ENCODE measurements around the gene ABLIM1. TPM values are rescaled to one million over a fixed set of nuclear protein-coding genes. Genes with fewer than 3 reads are reported as not detected.

The ABLIM1 gene
- total RNA-seq, 6 donors from 2014 or later, result 92.2 to 153 (median 131) TPM

DNA sequence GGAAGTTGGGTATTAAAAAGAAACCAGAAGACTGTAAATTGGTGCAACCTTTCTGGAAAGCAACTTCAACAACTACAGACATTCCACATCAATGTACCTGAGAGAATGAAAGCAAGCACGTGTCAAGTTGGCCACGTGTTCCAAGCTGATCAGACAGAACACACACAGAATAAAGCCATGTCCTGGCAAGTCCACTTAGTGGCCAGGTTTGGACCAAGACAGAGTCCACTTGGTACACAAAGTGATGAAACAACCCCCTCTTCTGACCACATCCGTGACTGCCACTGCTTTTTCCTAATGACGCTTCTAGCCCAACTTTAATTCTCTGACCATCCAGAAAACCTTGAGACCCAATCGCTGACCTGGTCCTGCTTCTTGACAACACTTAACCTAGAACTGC lies 109.4 kb downstream of the ABLIM1 start:
- no peak overlapping the region for H3K27ac ChIP-seq
- no peaks in the 10 kb centered on the region for H3K27me3 ChIP-seq
- no peak overlapping the region for H3K4me3 ChIP-seq
- TF ChIP-seq EP300 (IDR thresholded peaks at IDR 0.05), result no peak
- TF ChIP-seq, protein P1, sequence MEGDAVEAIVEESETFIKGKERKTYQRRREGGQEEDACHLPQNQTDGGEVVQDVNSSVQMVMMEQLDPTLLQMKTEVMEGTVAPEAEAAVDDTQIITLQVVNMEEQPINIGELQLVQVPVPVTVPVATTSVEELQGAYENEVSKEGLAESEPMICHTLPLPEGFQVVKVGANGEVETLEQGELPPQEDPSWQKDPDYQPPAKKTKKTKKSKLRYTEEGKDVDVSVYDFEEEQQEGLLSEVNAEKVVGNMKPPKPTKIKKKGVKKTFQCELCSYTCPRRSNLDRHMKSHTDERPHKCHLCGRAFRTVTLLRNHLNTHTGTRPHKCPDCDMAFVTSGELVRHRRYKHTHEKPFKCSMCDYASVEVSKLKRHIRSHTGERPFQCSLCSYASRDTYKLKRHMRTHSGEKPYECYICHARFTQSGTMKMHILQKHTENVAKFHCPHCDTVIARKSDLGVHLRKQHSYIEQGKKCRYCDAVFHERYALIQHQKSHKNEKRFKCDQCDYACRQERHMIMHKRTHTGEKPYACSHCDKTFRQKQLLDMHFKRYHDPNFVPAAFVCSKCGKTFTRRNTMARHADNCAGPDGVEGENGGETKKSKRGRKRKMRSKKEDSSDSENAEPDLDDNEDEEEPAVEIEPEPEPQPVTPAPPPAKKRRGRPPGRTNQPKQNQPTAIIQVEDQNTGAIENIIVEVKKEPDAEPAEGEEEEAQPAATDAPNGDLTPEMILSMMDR (IDR thresholded peaks at IDR 0.05), result peak in 5 of 6 experiments; percentile 12 to 57 (median 39)
- H3K4me1 ChIP-seq, result peaks cover 16 to 31% (median 20%) of the 10 kb centered on the region in 4 donors
- peaks cover 0 to 31% (median 11%) of the 10 kb centered on the region in 4 donors for H3K36me3 ChIP-seq
- ATAC-seq (ENCODE audit: low FRiP score in 2 of 2) (peak in 1 of 2 donors; percentile 72), DNase-seq (peak in 1 of 2 donors; percentile 66)
- no peaks in the 10 kb centered on the region for H3K9me3 ChIP-seq
- 50 to 54% methylated on average over 5 of the region's 5 CpGs for WGBS, 2 donors

DNA sequence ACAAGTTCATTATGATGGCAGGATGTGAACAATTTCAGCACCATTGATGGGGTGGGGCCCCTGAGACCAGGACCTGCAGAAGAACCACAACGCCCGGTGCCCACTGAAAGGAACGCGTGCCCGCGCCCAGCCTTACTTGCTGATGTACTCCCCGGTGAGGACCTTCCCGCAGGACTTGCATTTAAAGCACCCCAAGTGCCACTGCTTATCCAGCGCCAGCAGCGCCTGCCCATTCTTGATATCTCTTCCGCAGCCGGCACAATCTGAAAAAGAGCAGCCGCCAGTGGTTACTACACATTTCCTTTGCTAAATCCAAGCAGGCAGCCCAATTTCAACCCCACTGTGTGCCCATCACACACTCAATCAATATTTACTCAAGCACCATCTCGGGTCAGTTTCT lies 110.6 kb downstream of the ABLIM1 start:
- Histone ChIP-seq H3K36me3 (peaks cover 0 to 31% (median 12%) of the 10 kb centered on the region in 4 donors), H3K27ac (no peak overlapping the region), H3K4me3 (no peak overlapping the region), H3K4me1 (peaks cover 16 to 35% (median 19%) of the 10 kb centered on the region in 4 donors), H3K9me3 (no peaks in the 10 kb centered on the region), H3K27me3 (no peaks in the 10 kb centered on the region)
- DNase-seq, result peak; percentile 26 to 61
- ATAC-seq (ENCODE audit: low FRiP score in 2 of 2), result no peak
- WGBS, 2 donors, result 86 to 94% methylated on average over 14 of the region's 14 CpGs
- TF ChIP-seq EP300 (IDR thresholded peaks at IDR 0.05), result no peak
- no peak for TF ChIP-seq POLR2AphosphoS5 (IDR thresholded peaks at IDR 0.05)
- TF ChIP-seq POLR2A (IDR thresholded peaks at IDR 0.05), result no peak
- TF ChIP-seq, protein P1 (IDR thresholded peaks at IDR 0.05), result no peak

DNA sequence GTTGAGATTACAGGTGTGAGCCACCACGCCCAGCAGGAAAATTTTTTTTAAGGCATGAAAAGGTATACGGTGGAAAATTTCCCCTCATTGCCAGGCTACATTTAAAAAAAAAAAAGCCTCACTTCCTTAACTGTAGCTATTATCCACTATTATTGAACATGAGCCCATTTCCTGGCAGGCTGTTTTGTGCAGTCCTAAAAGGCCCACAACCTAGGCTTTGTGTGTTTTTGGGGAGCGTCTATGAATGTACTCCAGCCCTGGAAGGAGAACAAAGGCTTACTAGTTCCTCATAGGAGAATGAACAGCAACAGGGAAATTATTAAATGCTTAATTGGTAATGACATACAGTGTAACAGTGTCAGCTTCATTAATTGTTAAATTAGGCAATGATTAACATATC lies 111.0 kb downstream of the ABLIM1 start:
- DNase-seq (no peak), ATAC-seq (ENCODE audit: low FRiP score in 2 of 2) (no peak)
- H3K4me1 ChIP-seq, result peaks cover 14 to 30% (median 15%) of the 10 kb centered on the region in 4 donors
- no peaks in the 10 kb centered on the region for H3K9me3 ChIP-seq
- peaks cover 0 to 31% (median 12%) of the 10 kb centered on the region in 4 donors for H3K36me3 ChIP-seq
- WGBS, 2 donors, result 72 to 73% methylated on average over 3 of the region's 3 CpGs
- H3K4me3 ChIP-seq, result no peak overlapping the region
- TF ChIP-seq EP300 (IDR thresholded peaks at IDR 0.05), result no peak
- no peak for TF ChIP-seq POLR2AphosphoS5 (IDR thresholded peaks at IDR 0.05)
- no peak for TF ChIP-seq POLR2A (IDR thresholded peaks at IDR 0.05)
- TF ChIP-seq, protein P1 (IDR thresholded peaks at IDR 0.05), result no peak
- no peaks in the 10 kb centered on the region for H3K27me3 ChIP-seq
- no peak overlapping the region for H3K27ac ChIP-seq

DNA sequence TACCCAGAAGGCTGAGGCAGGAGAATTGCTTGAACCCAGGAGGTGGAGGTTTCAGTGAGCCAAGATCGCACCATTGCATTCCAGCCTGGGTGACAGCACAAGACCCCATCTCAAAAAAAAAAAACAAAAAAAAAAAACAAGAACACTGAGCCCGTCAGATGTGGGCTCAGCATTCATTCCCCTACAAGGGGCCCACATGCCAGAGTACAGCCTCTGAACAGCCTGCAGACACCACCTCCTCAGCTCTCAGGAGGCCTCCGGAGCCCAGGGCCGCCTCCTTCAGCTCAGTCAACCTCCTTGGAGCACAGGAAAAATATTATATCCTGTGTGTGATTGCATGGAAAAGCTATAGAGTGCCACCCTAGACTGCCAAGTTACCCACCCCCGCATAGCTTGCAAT lies 112.3 kb downstream of the ABLIM1 start:
- DNase-seq (no peak), ATAC-seq (ENCODE audit: low FRiP score in 2 of 2) (no peak)
- H3K36me3 ChIP-seq, result peaks cover 0 to 31% (median 12%) of the 10 kb centered on the region in 4 donors
- H3K27me3 ChIP-seq, result no peaks in the 10 kb centered on the region
- 95 to 96% methylated on average over 5 of the region's 5 CpGs for WGBS, 2 donors
- H3K4me3 ChIP-seq, result no peak overlapping the region
- H3K4me1 ChIP-seq, result peaks cover 4 to 18% (median 6%) of the 10 kb centered on the region in 4 donors
- TF ChIP-seq, protein P1 (IDR thresholded peaks at IDR 0.05), result no peak
- TF ChIP-seq EP300 (IDR thresholded peaks at IDR 0.05) (no peak), POLR2A (IDR thresholded peaks at IDR 0.05) (no peak), POLR2AphosphoS5 (IDR thresholded peaks at IDR 0.05) (no peak)
- H3K27ac ChIP-seq, result no peak overlapping the region
- H3K9me3 ChIP-seq, result no peaks in the 10 kb centered on the region

DNA sequence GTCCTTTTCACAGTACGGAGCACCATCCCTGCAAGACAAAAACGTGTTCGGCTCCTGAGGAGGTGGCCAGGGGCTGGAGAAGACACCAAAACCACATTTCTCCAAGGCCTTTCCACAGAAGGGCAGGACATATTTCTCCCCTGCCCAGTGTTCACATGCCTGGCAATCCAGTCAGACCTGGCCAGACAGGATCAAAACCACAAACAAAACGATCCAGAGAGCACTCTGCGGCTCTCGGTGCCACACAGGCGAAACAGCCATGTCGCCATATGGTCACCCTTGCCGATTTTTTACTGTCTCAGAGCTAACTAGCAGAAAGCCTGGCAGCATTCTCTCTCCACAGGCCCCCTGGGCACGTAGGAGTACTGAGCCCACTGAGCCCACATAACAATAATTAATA lies 113.0 kb downstream of the ABLIM1 start:
- TF ChIP-seq POLR2AphosphoS5 (IDR thresholded peaks at IDR 0.05) (no peak), EP300 (IDR thresholded peaks at IDR 0.05) (no peak), POLR2A (IDR thresholded peaks at IDR 0.05) (no peak)
- TF ChIP-seq, protein P1 (IDR thresholded peaks at IDR 0.05), result no peak
- no peak for ATAC-seq (ENCODE audit: low FRiP score in 2 of 2)
- no peak for DNase-seq
- Histone ChIP-seq H3K36me3 (peaks cover 0 to 31% (median 12%) of the 10 kb centered on the region in 4 donors), H3K4me1 (peaks cover 3 to 13% (median 5%) of the 10 kb centered on the region in 4 donors), H3K27me3 (no peaks in the 10 kb centered on the region), H3K9me3 (no peaks in the 10 kb centered on the region), H3K27ac (no peak overlapping the region), H3K4me3 (no peak overlapping the region)
- WGBS, 2 donors, result 85 to 95% methylated on average over 10 of the region's 10 CpGs
